HG02938 (cell line): ENCODE results near the gene CHTOP.

Experiments used
- ATAC-seq: cut with Tn5 transposase; IDR thresholded peaks from one replicate; pipeline ENCODE4 v1.9.1; 2021; ENCODE audit warnings: mild to moderate bottlenecking, moderate library complexity; ENCODE audit not compliant: unreplicated experiment

The CHTOP gene

DNA sequence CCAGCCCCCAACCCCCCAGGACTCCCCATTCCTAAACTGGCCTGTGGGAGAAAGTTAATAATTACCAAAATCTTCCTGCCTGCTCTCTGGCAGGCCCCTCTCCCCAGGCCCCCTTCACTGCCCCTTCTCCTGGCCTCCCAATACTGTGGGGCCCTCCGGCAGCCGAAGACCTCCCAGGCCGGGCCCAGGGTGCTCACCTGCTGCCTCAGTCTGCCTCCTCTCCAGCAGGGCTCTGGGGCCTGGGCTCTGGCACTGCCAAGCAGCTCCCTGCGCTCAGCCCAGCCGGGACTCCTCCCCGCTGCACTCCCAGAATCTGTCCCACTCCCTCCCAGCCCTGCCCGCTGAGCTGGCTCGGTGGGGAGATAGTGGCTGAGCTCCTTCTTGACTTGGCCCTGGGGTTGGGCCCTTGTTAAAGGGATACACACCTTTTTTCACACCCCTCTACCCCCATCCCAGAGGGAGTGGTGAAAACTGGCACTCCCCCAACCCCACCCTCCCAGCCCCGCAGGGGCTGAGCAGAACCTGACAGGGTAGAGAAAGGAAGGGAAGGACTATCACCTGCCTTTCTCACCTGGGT is 21.0 kb upstream of the CHTOP start, which contains the start of gene S100A16:
Gene S100A16 (minus strand): TSS at position 383 of the 577 bp plus-strand sequence. CDS start 4,986 bp downstream, outside the sequence.
- no peak for ATAC-seq

DNA sequence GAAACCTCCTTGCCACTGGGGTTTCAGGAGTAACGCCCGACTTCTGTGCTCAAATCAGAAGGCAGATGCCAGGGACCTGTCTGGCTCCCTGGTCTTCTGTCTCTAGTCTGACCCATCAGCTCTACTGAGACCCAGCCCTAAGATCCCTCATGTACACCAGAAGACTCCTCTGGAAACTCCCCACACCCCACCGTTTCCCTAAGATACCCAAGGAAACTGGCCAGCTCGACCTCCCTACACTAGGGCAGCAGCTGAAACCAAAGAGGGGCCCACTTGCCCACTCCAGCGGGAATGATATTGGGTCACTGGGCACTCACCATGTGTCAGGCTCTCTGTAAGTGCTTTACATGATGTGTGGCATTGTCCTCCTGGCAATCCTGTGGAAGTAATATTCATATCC is 20.5 kb upstream of the CHTOP start:
- no peak for ATAC-seq

DNA sequence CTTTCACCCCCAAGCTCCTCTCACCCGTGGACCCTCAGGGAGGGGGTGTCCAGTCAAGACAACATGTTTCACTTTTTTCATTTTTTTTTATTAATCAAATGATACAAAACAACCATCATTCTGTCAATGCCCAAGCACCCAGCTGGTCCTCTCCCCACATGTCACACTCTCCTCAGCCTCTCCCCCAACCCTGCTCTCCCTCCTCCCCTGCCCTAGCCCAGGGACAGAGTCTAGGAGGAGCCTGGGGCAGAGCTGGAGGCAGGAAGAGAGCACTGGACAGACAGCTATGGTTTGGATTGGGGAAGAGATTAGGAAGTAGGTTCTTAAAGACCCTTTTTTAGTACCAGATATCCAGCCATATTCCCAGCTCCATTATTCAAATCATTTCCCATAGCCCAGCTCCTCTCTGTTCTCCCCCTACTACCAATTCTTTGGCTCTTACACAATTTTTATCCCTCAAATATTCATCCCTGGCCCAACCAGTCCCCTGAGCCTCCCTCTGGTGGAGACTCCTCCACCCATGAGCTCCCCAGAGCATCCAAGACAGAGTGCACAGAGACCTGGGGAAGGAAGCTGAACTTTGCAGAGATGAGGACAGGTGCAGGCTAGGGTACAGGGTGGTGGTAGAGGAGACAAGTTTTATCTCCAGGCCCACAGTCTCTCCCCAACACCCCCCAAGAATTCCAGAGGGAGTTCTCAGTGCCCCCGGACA is 19.5 kb upstream of the CHTOP start:
- ATAC-seq, result no peak

DNA sequence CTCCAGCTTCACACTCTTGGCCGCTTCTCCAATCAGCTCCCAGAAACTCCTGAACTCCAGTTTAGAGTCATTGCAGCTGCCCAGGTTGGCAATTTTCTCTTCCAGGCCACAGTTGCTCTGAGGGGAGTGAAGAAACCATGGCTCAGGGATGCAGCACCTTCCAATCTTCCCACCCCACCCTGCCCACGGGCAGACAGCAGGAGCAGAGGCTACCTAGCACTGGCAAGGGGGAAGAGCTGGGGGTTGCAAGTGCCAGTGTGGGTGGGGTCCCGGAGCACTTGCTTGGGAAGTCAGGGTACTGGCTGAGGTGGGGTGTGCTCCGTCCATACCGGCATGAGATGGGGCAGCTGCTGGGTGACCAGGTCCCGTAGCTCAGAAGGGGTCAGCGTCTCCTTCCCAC is 19.0 kb upstream of the CHTOP start:
- ATAC-seq, result no peak

DNA sequence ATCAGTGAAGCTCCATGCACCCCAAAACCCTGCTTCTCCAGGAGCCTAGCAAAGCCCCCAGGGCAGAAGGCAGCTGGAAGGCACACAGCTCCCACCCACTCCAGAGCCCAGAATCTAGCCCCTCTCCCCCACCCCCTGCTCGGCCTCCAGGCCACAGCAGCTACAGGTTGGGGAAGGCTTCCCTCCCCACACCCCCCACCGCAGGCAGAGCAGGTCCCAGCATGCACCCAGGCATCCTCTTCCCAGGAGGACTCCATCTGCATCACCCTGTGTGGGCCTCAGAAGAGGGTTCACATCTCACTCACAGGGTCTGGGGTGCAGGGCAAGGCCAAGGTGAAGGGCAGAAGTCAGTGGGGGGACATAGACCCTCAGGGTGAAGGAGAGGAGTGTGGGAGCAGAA is 18.5 kb upstream of the CHTOP start:
- no peak for ATAC-seq

DNA sequence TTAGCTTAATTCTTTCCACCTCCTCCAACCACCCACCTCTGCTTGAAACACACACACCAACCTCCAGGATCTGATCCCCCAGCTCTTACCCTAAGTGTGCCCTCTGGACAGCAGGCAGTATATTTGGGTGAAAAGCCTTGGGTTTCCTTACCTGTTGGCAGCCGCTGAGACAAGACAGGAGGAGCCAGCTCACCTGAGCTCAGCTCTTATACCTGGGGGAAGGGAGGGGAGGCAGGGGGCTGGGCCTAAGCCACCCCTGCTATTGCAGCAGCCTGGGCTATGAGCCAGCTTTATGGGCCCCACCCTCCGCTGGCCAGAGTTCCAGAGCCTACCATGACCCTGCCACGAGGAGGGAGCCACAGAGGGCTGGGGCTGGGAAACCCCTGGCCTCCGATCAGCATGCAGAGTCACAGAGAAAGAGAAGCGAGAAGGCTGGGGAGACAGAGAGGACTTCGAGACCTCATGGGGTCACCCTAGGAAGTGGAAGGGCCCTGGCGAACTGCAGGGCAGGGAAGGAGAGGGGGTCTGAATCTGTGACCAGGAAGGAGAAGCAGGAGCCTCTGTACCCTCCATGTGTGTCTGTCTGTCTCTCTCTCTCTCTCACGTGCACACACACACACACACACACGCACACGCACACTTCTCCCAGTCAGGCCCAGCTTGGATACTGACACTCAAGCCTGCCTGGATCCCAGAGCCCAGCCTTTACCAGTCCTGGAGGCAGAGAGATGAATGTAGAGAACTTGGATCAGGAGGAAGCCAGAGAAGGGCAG is 17.5 kb upstream of the CHTOP start, which contains the start of gene S100A14:
Gene S100A14 (minus strand): TSS at position 182 of the 773 bp plus-strand sequence. CDS start 467 bp downstream, outside the sequence.
- no peak for ATAC-seq

DNA sequence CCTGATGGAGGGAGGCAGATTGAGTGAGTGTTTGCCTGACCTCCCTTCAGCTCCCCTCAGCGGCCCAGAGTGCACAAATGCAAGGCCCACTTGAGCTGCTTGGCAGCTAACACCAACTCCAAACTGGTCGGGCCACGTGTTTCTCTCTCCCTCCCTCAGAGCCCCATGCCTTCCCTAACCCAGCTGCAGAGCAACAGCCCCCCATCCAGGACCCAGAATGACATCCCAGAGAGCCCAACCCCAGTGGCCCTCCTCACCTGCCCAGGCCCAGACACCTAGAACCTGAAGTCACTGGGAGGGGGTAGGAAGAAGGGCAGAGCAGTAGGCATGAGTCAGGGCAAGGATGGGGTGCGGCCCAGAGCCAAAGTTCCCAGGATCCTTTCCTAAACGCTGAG is 17.0 kb upstream of the CHTOP start:
- ATAC-seq, result no peak

DNA sequence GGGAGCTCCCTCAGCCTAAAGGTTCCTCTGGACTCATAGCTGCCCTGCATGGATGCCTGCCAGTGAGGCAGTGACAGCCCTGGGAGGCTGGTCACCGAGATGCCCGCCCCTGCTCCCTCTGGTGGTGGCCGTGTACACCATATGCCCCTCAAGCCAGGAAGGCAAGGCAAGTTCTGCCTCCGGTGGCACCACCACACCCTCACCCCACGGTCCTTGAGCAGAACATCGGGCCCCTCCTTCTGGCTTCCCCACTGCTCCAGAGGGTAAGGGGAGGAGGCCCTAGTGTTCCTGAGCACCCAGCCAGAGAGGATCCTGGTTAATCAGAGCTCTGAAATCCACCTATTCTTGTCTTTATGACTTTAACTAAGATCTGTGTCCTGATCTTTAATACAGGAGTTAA is 16.2 kb upstream of the CHTOP start:
- ATAC-seq, result no peak

DNA sequence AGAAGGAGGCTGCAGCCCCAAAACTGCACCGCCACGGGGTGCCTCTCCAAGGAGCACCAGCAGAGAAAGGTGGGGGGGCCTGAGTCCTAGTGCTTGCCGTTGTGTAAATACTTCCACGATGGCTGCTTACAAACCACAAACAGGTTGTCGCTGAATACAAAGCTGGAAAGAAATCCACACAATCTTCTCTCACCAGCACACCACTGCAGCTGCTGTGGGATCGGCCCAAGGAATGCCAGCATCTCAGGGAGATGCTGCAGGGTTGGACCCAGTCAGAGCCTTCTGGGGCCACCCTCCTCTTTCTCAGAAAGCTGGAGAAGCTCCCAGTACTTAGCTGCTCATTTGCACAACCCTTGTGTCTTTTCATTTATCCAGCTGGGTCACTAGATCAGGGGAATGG is 14.7 kb upstream of the CHTOP start:
- no peak for ATAC-seq

DNA sequence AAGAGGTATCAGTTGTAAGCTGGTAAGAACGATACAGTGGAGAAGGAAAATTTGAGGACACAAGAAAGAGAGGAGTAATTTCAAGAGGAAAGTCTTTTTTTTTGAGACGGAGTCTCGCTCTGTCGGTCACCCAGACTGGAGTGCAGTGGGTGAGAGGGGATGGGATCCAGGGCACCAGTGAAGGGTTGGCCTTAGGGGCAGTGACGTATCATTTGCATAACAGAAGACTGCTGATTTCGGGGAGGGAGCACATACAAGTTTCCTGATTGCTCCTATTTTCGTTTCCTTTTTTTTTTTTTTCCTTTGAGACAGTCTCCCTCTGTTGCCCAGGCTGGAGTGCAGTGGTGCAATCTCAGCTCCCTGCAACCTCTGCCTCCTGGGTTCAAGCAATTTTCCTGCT is 10.8 kb upstream of the CHTOP start:
- no peak for ATAC-seq

DNA sequence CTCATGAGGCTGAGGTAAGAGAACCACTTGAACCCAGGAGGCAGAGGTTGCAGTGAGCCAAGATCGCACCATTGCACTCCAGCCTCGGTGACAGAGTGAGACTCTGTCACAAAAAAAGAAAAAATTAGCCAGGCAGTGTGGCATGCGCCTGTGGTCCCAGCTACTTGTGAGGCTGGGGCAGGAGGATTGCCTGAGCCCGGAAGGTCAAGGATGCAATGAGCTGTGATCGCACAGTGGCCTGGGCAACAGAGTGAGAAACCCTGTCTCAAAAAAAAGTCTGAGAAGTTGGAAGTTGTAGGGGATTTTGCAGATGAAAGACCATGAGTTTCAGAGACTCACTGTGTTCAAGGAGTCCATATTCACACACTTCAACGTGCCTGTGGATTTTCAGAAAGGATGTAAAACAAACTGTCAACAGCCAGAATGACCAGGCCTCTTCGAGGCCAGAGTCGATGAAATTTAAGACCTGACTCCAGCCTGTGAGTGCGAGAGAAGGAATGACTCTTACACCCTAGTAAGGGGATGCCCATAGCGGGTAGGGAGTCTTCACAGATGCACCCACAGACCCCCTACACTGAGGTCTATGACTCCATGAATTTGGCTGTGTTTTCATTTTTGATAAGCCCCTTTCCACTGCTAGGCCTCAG is 8.8 kb upstream of the CHTOP start:
- ATAC-seq, result no peak

DNA sequence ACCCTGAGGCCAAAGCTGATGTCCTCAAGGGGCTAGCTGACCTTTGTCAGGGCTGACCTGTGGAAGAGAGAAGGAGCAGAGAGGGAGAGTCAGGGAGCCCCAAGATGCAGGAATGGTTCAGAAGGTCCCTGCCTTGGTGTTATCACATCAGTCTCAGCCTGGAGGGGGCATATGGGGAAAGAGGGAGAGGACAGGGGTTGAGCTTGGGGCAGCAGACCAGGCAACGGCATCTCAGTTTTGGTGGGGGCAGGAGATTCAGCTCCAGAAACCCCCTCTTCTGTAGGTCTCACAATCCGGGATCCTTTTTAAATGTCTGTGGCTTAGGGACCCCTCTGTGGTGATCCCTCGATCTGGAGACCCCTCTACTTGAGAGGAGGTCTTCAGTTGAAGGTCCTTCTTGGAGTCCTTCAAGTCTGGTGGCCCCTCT is 7.4 kb upstream of the CHTOP start:
- no peak for ATAC-seq

DNA sequence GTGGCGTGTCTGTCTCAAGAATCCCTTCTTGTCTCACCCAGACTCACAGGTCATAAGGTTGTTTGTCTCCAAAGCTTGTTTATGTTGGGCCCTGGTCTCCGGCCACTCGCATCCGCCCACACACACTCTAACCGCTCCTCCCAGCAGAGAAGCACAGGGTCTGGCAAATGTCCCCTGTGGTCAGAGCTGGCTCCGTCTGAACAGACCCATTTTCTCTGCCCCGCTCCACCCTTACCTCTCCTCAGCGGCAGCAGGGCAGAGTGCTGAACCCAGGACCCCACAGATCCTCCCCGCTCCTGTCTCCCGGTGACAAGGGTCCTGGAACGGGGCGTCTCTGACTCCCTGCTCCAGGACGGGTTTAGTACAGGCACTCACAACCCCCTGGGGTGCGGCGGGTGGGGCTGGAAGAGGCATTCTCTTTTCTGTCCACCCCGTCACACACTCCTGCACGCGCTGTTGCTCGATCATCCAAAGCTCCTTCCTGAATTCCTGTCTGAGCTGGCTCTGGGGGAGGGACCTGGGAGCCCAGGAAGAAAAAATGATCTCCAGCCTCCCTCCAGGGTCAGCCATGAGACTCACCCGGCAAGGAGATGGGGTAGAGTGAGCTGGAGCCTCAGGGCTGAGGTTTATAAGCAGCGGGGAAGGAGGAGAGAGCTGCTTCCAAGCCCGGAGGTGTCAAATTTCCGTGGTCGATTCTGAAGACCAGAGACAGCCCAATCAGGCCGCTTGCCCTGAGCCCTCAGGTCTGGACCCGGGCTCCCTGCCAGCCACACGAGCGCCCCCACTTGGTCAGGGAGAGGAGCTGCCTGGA is 6.8 kb upstream of the CHTOP start, which contains the start of gene S100A13:
Gene S100A13 (minus strand): TSS at position 602 of the 811 bp plus-strand sequence. CDS start 1,033 bp downstream, outside the sequence.
- no peak for ATAC-seq

DNA sequence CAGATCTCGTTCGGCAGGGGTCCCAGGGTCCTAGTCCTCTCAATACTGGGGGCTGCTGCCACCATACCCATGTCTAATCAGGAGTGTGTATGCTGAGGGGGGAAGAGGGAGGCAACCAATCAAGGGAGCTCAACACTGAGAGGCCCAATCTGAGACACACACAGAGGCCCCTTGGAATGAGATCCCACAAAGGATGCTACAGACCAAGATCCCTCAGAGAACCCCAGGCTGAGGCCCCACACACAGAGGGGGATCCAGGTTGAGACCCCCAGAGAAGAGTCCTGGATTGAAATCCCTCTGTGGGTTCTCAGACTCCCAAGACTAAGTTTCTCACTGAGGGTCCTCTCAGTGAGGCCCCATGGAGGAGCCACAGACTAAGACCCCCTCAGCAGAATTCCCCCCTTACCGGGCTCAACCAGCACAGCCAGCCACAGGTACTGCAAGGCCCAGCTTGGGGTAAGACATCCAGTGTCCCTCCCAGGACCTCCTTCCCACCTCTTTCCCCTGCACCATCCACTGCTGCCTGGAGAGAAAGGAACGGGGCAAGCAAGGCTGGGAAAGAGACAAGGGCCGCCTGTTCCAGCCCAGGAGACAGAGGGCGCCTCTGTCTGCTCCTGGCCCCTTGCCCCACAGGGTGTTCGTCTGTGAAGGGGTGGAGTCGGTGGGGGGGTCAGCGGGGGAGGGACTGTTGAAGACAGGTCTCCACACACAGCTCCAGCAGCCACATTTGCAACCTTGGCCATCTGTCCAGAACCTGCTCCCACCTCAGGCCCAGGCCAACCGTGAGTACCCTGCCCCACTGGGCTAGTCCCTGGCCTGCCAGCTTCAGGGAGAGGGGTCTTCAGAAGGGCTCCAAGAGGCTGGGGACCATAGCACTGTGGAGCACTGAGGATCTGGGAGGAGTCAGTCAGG is 5.9 kb upstream of the CHTOP start, which contains the start of gene S100A1:
Gene S100A1 (plus strand): TSS at position 720 of the 912 bp plus-strand sequence. CDS start 2,088 bp downstream, outside the sequence.
- no peak for ATAC-seq

DNA sequence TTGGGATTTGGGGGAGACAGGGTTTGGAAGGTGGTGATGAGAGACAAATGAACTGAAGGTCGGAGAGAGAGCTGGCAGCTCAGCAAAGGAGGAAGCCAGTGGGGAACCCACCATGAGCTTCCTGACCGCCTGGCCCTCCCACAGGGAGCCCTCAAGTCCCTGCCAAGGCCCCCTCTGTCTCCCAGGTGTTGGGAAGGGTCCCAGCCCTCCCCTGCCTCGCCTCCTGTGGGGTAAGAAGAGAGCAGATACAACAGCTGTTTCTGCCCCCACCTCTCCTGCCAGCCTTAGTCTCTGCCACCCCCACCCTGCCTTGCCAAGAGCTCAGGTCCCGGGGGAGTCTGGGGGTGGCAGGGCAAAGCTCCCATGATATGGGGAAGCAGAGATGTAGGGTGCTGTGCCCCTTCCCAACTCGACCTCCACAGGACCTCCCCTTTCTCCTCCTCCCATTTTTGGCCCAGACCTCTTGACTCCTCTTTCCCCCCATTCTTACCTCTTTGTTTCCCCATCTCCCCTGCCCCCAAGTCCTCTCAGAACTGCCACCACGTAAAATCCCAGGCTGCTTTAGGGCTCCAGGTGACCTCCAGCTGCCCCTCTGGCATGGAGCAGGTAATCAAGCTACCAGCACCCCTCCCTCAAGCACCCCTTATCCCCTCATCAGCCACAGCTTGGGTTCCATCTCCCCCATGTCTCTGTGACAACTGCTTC is 5.1 kb upstream of the CHTOP start:
- no peak for ATAC-seq

DNA sequence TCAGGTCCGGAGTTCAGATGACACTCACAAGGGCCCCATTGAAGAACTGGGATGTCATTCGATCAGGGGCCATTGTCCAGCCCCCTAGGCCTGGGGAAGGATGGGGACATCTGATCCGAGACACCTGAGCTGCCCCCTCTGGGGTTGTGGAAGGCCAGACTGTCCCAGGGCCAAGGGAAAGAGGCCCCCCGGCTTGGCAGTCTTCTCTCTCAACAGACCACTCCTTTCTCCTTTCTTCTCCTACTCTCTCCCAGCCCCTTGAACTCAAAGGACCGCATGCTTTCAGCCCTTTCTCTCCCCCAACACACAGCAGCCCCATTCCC is 4.6 kb upstream of the CHTOP start:
- no peak for ATAC-seq

DNA sequence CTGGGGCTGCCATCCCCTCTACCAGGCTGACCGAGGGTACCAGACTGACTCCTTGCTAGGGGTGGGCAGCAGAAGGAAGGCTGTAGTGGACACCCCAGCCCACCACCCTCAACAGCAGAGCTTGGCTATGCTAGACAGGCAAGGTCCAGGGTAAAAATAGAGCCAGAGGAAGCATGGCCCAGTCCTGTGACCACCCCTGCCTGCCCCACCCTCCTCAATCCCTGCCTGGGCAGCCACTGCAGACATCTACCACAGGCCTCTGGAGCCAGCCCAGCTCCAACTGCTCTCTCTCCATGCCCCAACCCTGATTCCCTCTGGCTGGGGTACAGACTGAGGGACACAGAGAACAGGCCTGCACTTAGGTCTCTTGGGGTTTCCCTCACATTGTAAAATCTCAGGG is 3.9 kb upstream of the CHTOP start:
- no peak for ATAC-seq

DNA sequence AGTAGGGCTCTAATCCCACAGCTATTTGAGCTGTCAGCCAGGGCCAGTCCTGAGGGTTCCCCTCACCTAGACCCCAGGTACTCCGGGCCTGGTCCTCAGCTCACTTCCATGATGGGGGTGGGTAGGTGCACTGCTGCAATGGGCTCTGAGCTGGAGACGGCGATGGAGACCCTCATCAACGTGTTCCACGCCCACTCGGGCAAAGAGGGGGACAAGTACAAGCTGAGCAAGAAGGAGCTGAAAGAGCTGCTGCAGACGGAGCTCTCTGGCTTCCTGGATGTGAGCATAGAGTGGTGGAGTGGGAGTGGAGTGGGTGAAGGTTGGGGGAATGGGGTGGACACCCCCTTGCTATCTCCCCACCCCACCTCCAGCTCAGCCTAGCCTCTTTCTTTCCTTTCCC is 3.5 kb upstream of the CHTOP start:
- ATAC-seq, result no peak
